ENCODE results near the gene PLEK.

Gene PLEK

GRCh38 chr2:68330691-68331090 is 34.4 kb upstream of the PLEK start:
- H3K4me3 ChIP-seq (IDR thresholded peaks at IDR 0.05; ENCODE audit: insufficient read depth, low read depth, low read length), result no peak overlapping the region
- TF ChIP-seq CTCF (conservative IDR thresholded peaks at IDR 0.05; ENCODE audit: low read depth, low read length), result no peak
- no peaks in the 10 kb centered on the region for H4K20me1 ChIP-seq (ENCODE audit: insufficient read depth)
- H3K27me3 ChIP-seq (ENCODE audit: insufficient read depth, low read depth), result no peaks in the 10 kb centered on the region
- H3K27ac ChIP-seq, result no peak overlapping the region
- H2AFZ ChIP-seq (ENCODE audit: low read depth), result no peak overlapping the region
- H3K79me2 ChIP-seq (ENCODE audit: insufficient read depth, low read depth), result no peaks in the 10 kb centered on the region
- no peaks in the 10 kb centered on the region for H3K36me3 ChIP-seq (ENCODE audit: insufficient read depth)
- no peaks in the 10 kb centered on the region for H3K4me1 ChIP-seq (ENCODE audit: low read depth, poor library complexity, severe bottlenecking)
- H3K9ac ChIP-seq, result no peak overlapping the region
- no peak overlapping the region for H3K4me2 ChIP-seq

- Histone ChIP-seq H3K79me2 (ENCODE audit: insufficient read depth, low read depth) (no peaks in the 10 kb centered on the region), H3K4me2 (no peak overlapping the region), H4K20me1 (ENCODE audit: insufficient read depth) (no peaks in the 10 kb centered on the region), H3K4me1 (ENCODE audit: low read depth, poor library complexity, severe bottlenecking) (no peaks in the 10 kb centered on the region), H2AFZ (ENCODE audit: low read depth) (no peak overlapping the region), H3K27ac (no peak overlapping the region), H3K36me3 (ENCODE audit: insufficient read depth) (no peaks in the 10 kb centered on the region), H3K4me3 (IDR thresholded peaks at IDR 0.05; ENCODE audit: insufficient read depth, low read depth, low read length) (no peak overlapping the region), H3K9ac (no peak overlapping the region), H3K27me3 (ENCODE audit: insufficient read depth, low read depth) (no peaks in the 10 kb centered on the region)
- TF ChIP-seq CTCF (conservative IDR thresholded peaks at IDR 0.05; ENCODE audit: low read depth, low read length), result no peak
Measured at GRCh38 chr2:68333009-68333408, 32.1 kb upstream of the PLEK start.

GRCh38 chr2:68333931-68334330 is 31.2 kb upstream of the PLEK start:
- Histone ChIP-seq H3K79me2 (ENCODE audit: insufficient read depth, low read depth) (no peaks in the 10 kb centered on the region), H2AFZ (ENCODE audit: low read depth) (no peak overlapping the region), H4K20me1 (ENCODE audit: insufficient read depth) (no peaks in the 10 kb centered on the region), H3K4me2 (no peak overlapping the region), H3K27me3 (ENCODE audit: insufficient read depth, low read depth) (no peaks in the 10 kb centered on the region), H3K4me1 (ENCODE audit: low read depth, poor library complexity, severe bottlenecking) (no peaks in the 10 kb centered on the region), H3K27ac (no peak overlapping the region), H3K9ac (no peak overlapping the region), H3K4me3 (IDR thresholded peaks at IDR 0.05; ENCODE audit: insufficient read depth, low read depth, low read length) (no peak overlapping the region), H3K36me3 (ENCODE audit: insufficient read depth) (no peaks in the 10 kb centered on the region)
- TF ChIP-seq CTCF (conservative IDR thresholded peaks at IDR 0.05; ENCODE audit: low read depth, low read length), result no peak

- Histone ChIP-seq H3K27me3 (ENCODE audit: insufficient read depth, low read depth) (no peaks in the 10 kb centered on the region), H4K20me1 (ENCODE audit: insufficient read depth) (no peaks in the 10 kb centered on the region), H3K4me1 (ENCODE audit: low read depth, poor library complexity, severe bottlenecking) (no peaks in the 10 kb centered on the region), H3K4me3 (IDR thresholded peaks at IDR 0.05; ENCODE audit: insufficient read depth, low read depth, low read length) (no peak overlapping the region), H3K4me2 (no peak overlapping the region), H2AFZ (ENCODE audit: low read depth) (no peak overlapping the region), H3K9ac (no peak overlapping the region), H3K36me3 (ENCODE audit: insufficient read depth) (no peaks in the 10 kb centered on the region), H3K27ac (no peak overlapping the region), H3K79me2 (ENCODE audit: insufficient read depth, low read depth) (no peaks in the 10 kb centered on the region)
- TF ChIP-seq CTCF (conservative IDR thresholded peaks at IDR 0.05; ENCODE audit: low read depth, low read length), result no peak
Measured at GRCh38 chr2:68336192-68336591, 28.9 kb upstream of the PLEK start.

All from KMS-11 (cell line).